HEK293 (cell line): Measurements from ENCODE around the gene MASP2.
"Not testable (repeated sequence)": the region's sequence is repeated elsewhere in the genome, so short reads cannot be mapped to it uniquely, and the experiment has no call there.

ENCODE experiments used
- CTCF ChIA-PET: fragments of 350-600 bp; formaldehyde crosslinking; extraction: SDS; loops from one replicate; lab custom pipeline; 2021; ENCODE audit warnings: antibody characterized with exemption; lab: Yijun Ruan, JAX
- POLR2A ChIA-PET: fragments of 300-600 bp; formaldehyde crosslinking; extraction: SDS; loops from one replicate; lab custom pipeline; 2020; ENCODE audit warnings: antibody characterized with exemption, inconsistent platforms; lab: Yijun Ruan, JAX
- H3K27ac ChIP-seq: fragments of 200-500 bp; sonication (Bioruptor generic); 2 replicates; pipeline ENCODE4 v1.5.1; 2014; ENCODE audit warnings: low read depth, low read length, control low read depth, inconsistent platforms; ENCODE audit errors: extremely low read depth
- H3K36me3 ChIP-seq, 2 experiments: fragments of 200-500 bp in 1 of 2; sonication (Bioruptor generic) in 1 of 2; 1 replicate in 1 of 2; 2 replicates in 1 of 2; pipeline ENCODE4 v1.5.1; 2014 to 2017; ENCODE audit warnings: inconsistent platforms in 2 of 2, low read length in 2 of 2; ENCODE audit not compliant: control insufficient read depth in 2 of 2, insufficient read depth in 1 of 2
- H3K4me1 ChIP-seq: fragments of 200-500 bp; sonication (Bioruptor generic); 2 replicates; pipeline ENCODE4 v1.5.1; 2014; ENCODE audit warnings: mild to moderate bottlenecking, low read length, inconsistent platforms; ENCODE audit not compliant: control insufficient read depth, insufficient read depth
- H3K4me3 ChIP-seq: 2 replicates; pipeline ENCODE4 v1.5.1; 2011; ENCODE audit warnings: low read depth, mild to moderate bottlenecking, control low read depth, low read length, moderate library complexity
- H3K9me3 ChIP-seq: fragments of 200-500 bp; sonication (Bioruptor generic); 2 replicates; pipeline ENCODE4 v1.5.1; 2014; ENCODE audit warnings: low read depth, low read length, inconsistent platforms; ENCODE audit not compliant: control insufficient read depth, insufficient read depth
- BCL11A ChIP-seq: fragments of 450-650 bp; formaldehyde crosslinking; IDR thresholded peaks from 2 replicates; pipeline ENCODE4 v1.5.1; 2016; ENCODE audit warnings: low read depth, missing biosample characterization, missing genetic modification characterization
- KLF9 ChIP-seq: fragments of 450-650 bp; formaldehyde crosslinking; IDR thresholded peaks from 2 replicates; pipeline ENCODE4 v1.5.1; 2016; ENCODE audit warnings: missing biosample characterization, missing genetic modification characterization, low read depth
- SP2 ChIP-seq: fragments of 450-650 bp; formaldehyde crosslinking; IDR thresholded peaks from 2 replicates; pipeline ENCODE4 v1.5.1; 2016; ENCODE audit warnings: missing biosample characterization, missing genetic modification characterization
- ZBTB7A ChIP-seq: fragments of 450-650 bp; formaldehyde crosslinking; IDR thresholded peaks from 2 replicates; pipeline ENCODE4 v1.5.1; 2016; ENCODE audit warnings: low read depth, missing biosample characterization, missing genetic modification characterization
- ZIC2 ChIP-seq: fragments of 450-650 bp; formaldehyde crosslinking; IDR thresholded peaks from 2 replicates; pipeline ENCODE4 v1.5.1; 2016; ENCODE audit warnings: missing biosample characterization, missing genetic modification characterization
- ZNF121 ChIP-seq: fragments of 450-650 bp; formaldehyde crosslinking; IDR thresholded peaks from 2 replicates; pipeline ENCODE4 v1.5.1; 2016; ENCODE audit warnings: missing biosample characterization, missing genetic modification characterization
- ZNF174 ChIP-seq: fragments of 450-650 bp; formaldehyde crosslinking; IDR thresholded peaks from 2 replicates; pipeline ENCODE4 v1.5.0; 2017; ENCODE audit warnings: missing biosample characterization, mild to moderate bottlenecking, missing genetic modification characterization
- ZNF23 ChIP-seq: fragments of 450-650 bp; formaldehyde crosslinking; IDR thresholded peaks from 2 replicates; pipeline ENCODE4 v1.5.1; 2016; ENCODE audit warnings: missing biosample characterization, missing genetic modification characterization, borderline replicate concordance
- ZNF324 ChIP-seq: fragments of 450-650 bp; formaldehyde crosslinking; IDR thresholded peaks from 2 replicates; pipeline ENCODE4 v1.5.1; 2016; ENCODE audit warnings: missing biosample characterization, missing genetic modification characterization
- ZNF341 ChIP-seq: fragments of 450-650 bp; formaldehyde crosslinking; IDR thresholded peaks from 2 replicates; pipeline ENCODE4; 2016; ENCODE audit warnings: low read depth, missing biosample characterization, missing genetic modification characterization
- ZNF354C ChIP-seq: fragments of 450-650 bp; formaldehyde crosslinking; IDR thresholded peaks from 2 replicates; pipeline ENCODE4 v1.5.1; 2016; ENCODE audit warnings: missing biosample characterization, missing genetic modification characterization, low read depth, borderline replicate concordance
- ZNF366 ChIP-seq: fragments of 450-650 bp; formaldehyde crosslinking; conservative IDR thresholded peaks from 2 replicates; pipeline ENCODE4 v1.5.1; 2016; ENCODE audit warnings: missing biosample characterization, missing genetic modification characterization
- ZNF585B ChIP-seq: fragments of 450-650 bp; formaldehyde crosslinking; IDR thresholded peaks from 2 replicates; pipeline ENCODE4 v1.5.1; 2016; ENCODE audit warnings: missing biosample characterization, missing genetic modification characterization
- ZNF658 ChIP-seq: fragments of 450-650 bp; formaldehyde crosslinking; IDR thresholded peaks from 2 replicates; pipeline ENCODE4; 2016; ENCODE audit warnings: missing biosample characterization, missing genetic modification characterization
- ZNF670 ChIP-seq: fragments of 450-650 bp; formaldehyde crosslinking; IDR thresholded peaks from 2 replicates; pipeline ENCODE4 v1.5.1; 2016; ENCODE audit warnings: missing biosample characterization, missing genetic modification characterization, low read depth
- ZNF76 ChIP-seq: fragments of 450-650 bp; formaldehyde crosslinking; IDR thresholded peaks from 2 replicates; pipeline ENCODE4; 2016; ENCODE audit warnings: low read depth, missing biosample characterization, missing genetic modification characterization, borderline replicate concordance
- ZNF768 ChIP-seq: fragments of 450-650 bp; formaldehyde crosslinking; IDR thresholded peaks from 2 replicates; pipeline ENCODE4 v1.5.1; 2018; ENCODE audit warnings: missing biosample characterization, mild to moderate bottlenecking, missing genetic modification characterization
- ZNF792 ChIP-seq: fragments of 450-650 bp; formaldehyde crosslinking; IDR thresholded peaks from 2 replicates; pipeline ENCODE4 v1.5.1; 2016; ENCODE audit warnings: missing biosample characterization, missing genetic modification characterization
- ZSCAN23 ChIP-seq: fragments of 450-650 bp; formaldehyde crosslinking; IDR thresholded peaks from 2 replicates; pipeline ENCODE4 v1.5.1; 2016; ENCODE audit warnings: missing biosample characterization, missing genetic modification characterization
- TF ChIP-seq, protein P1 (sequence below): fragments of 450-650 bp; formaldehyde crosslinking; IDR thresholded peaks from 2 replicates; pipeline ENCODE4 v1.5.1; 2016; ENCODE audit warnings: missing biosample characterization, missing genetic modification characterization
- TF ChIP-seq, protein P2 (sequence below): fragments of 450-650 bp; formaldehyde crosslinking; IDR thresholded peaks from 2 replicates; pipeline ENCODE4 v1.5.1; 2016; ENCODE audit warnings: missing biosample characterization, missing genetic modification characterization
- TF ChIP-seq, protein P3 (sequence below): fragments of 450-650 bp; formaldehyde crosslinking; IDR thresholded peaks from 2 replicates; pipeline ENCODE4 v1.5.1; 2016; ENCODE audit warnings: missing biosample characterization, missing genetic modification characterization
- TF ChIP-seq, protein P4 (sequence below): fragments of 450-650 bp; formaldehyde crosslinking; IDR thresholded peaks from 2 replicates; pipeline ENCODE4 v1.5.1; 2016; ENCODE audit warnings: missing biosample characterization, missing genetic modification characterization, low read depth

Gene MASP2

DNA sequence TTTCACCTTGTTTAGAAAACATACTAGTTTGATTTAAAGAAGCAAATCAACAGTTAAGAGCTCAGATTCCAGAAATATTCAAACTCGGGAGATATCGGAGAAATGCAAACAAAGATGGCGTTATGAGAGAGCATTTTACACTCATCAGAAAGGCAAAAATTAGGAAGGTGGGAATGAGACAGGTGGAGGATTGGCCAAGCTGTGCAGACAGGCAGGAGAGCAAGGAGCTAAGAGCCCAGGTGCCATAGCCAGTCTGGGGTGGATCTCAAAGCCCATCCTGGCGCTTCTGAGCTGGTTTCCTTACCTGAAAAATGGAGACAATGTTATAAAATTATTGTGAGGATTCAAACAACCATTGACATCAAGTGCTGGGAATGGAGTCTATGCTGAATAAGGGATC is 54.2 kb downstream of the MASP2 start:
- no peaks in the 10 kb centered on the region for H3K36me3 ChIP-seq
- ChIA-PET CTCF (interaction anchor here (0.7 to 0.9 kb wide), 2 partner anchors 32 to 83 kb away, joined by 3 read pairs; no protein-coding TSS in a partner anchor), POLR2A (interaction anchor here (1.6 kb wide), 1 partner anchor 19 kb away, joined by 4 read pairs; the partner anchor contains the start of gene TARDBP)
- no peak overlapping the region for H3K4me3 ChIP-seq
- no peaks in the 10 kb centered on the region; the same call in 1 of the 2 replicates for H3K4me1 ChIP-seq
- H3K9me3 ChIP-seq: no peaks in the 10 kb centered on the region
- no peak overlapping the region for H3K27ac ChIP-seq
- TF ChIP-seq ZNF354C (no peak), ZSCAN23 (no peak), ZIC2 (tag by site-specific recombination) (no peak), ZNF23 (tag by site-specific recombination) (no peak), ZNF76 (tag by site-specific recombination) (no peak), BCL11A (tag by site-specific recombination) (no peak), KLF9 (tag by site-specific recombination) (no peak), SP2 (tag by site-specific recombination) (no peak), ZNF585B (tag by site-specific recombination) (no peak), ZNF324 (tag by site-specific recombination) (no peak), ZNF670 (tag by site-specific recombination) (no peak), ZBTB7A (tag by site-specific recombination) (no peak), ZNF174 (tag by site-specific recombination) (no peak)
- TF ChIP-seq, protein P1, sequence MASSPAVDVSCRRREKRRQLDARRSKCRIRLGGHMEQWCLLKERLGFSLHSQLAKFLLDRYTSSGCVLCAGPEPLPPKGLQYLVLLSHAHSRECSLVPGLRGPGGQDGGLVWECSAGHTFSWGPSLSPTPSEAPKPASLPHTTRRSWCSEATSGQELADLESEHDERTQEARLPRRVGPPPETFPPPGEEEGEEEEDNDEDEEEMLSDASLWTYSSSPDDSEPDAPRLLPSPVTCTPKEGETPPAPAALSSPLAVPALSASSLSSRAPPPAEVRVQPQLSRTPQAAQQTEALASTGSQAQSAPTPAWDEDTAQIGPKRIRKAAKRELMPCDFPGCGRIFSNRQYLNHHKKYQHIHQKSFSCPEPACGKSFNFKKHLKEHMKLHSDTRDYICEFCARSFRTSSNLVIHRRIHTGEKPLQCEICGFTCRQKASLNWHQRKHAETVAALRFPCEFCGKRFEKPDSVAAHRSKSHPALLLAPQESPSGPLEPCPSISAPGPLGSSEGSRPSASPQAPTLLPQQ (tag by site-specific recombination): no peak
- TF ChIP-seq, protein P2, sequence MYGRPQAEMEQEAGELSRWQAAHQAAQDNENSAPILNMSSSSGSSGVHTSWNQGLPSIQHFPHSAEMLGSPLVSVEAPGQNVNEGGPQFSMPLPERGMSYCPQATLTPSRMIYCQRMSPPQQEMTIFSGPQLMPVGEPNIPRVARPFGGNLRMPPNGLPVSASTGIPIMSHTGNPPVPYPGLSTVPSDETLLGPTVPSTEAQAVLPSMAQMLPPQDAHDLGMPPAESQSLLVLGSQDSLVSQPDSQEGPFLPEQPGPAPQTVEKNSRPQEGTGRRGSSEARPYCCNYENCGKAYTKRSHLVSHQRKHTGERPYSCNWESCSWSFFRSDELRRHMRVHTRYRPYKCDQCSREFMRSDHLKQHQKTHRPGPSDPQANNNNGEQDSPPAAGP (tag by site-specific recombination): no peak
- TF ChIP-seq, protein P3, sequence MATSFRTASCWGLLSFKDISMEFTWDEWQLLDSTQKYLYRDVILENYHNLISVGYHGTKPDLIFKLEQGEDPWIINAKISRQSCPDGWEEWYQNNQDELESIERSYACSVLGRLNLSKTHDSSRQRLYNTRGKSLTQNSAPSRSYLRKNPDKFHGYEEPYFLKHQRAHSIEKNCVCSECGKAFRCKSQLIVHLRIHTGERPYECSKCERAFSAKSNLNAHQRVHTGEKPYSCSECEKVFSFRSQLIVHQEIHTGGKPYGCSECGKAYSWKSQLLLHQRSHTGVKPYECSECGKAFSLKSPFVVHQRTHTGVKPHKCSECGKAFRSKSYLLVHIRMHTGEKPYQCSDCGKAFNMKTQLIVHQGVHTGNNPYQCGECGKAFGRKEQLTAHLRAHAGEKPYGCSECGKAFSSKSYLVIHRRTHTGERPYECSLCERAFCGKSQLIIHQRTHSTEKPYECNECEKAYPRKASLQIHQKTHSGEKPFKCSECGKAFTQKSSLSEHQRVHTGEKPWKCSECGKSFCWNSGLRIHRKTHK (tag by site-specific recombination): no peak

DNA sequence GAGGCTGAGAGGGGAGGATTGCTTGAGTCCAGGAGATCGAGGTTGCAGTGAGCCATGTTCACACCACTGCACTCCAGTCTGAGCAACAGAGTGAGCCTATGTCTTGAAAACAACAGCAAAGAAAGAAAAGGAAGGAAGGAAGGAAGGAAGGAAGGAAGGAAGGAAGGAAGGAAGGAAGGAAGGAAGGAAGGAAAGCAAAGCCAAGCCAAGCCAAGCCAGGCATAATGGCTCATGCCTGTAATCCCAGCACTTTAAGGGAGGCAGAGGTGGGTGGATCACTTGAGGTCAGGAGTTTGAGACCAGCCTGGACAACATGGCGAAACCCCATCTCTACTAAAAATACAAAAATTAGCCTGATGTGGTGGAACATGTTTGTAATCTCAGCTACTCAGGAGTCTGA is 55.0 kb downstream of the MASP2 start:
- POLR2A ChIA-PET, H3K4me3 ChIP-seq, H3K4me1 ChIP-seq, H3K9me3 ChIP-seq, CTCF ChIA-PET, H3K27ac ChIP-seq, H3K36me3 ChIP-seq: not testable (repeated sequence)
- TF ChIP-seq ZNF366 (tag by site-specific recombination): peak; percentile 95

DNA sequence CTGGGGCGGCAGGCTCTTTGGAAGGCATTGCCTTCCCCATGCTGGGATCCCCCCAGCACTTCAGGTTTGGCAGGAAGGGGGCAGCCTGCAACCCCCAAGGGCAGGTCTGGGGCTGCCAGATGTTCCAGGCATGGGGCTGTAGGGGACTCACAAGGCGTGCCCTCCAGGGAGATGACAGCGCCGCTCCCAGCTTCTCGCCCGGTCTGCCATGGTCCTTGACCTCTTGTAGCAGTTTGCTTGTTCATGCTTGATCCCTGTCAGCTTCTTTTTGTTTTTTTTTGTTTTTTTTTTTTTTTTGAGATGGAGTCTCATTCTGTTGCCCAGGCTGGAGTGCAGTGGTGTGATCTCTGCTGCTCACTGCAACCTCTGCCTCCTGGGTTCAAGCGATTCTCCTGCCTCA is 56.2 kb downstream of the MASP2 start:
- no peak overlapping the region for H3K4me3 ChIP-seq
- H3K27ac ChIP-seq: no peak overlapping the region
- no peaks in the 10 kb centered on the region; the same call in 1 of the 2 replicates for H3K4me1 ChIP-seq
- no peaks in the 10 kb centered on the region for H3K9me3 ChIP-seq
- TF ChIP-seq ZNF341 (tag by site-specific recombination): no peak
- TF ChIP-seq, protein P4, sequence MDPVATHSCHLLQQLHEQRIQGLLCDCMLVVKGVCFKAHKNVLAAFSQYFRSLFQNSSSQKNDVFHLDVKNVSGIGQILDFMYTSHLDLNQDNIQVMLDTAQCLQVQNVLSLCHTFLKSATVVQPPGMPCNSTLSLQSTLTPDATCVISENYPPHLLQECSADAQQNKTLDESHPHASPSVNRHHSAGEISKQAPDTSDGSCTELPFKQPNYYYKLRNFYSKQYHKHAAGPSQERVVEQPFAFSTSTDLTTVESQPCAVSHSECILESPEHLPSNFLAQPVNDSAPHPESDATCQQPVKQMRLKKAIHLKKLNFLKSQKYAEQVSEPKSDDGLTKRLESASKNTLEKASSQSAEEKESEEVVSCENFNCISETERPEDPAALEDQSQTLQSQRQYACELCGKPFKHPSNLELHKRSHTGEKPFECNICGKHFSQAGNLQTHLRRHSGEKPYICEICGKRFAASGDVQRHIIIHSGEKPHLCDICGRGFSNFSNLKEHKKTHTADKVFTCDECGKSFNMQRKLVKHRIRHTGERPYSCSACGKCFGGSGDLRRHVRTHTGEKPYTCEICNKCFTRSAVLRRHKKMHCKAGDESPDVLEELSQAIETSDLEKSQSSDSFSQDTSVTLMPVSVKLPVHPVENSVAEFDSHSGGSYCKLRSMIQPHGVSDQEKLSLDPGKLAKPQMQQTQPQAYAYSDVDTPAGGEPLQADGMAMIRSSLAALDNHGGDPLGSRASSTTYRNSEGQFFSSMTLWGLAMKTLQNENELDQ: no peak
- TF ChIP-seq ZNF658 (tag by site-specific recombination): no peak
- no peak for TF ChIP-seq ZNF670 (tag by site-specific recombination)
- no peak for TF ChIP-seq ZNF174 (tag by site-specific recombination)
- no peak for TF ChIP-seq ZNF768
- no peak for TF ChIP-seq ZNF792 (tag by site-specific recombination)
- TF ChIP-seq ZNF121 (tag by site-specific recombination): no peak
- H3K36me3 ChIP-seq: no peaks in the 10 kb centered on the region
- POLR2A ChIA-PET: interaction anchor here (0.8 kb wide), 1 partner anchor 47 kb away, joined by 3 read pairs; no protein-coding TSS in a partner anchor
- CTCF ChIA-PET: interaction anchor here (0.6 to 1.0 kb wide), 2 partner anchors 25 to 496 kb away, joined by 3 to 4 read pairs; no protein-coding TSS in a partner anchor
